Activated T-cell treated with anti-CD3 and anti-CD28 coated beads for 4 hours (primary cell): Measurements from ENCODE around the gene CLCN6.

ENCODE experiments used
- DNase-seq: peaks from one replicate; pipeline ENCODE4 v3.0.0-alpha.2; 2020

The CLCN6 gene

DNA sequence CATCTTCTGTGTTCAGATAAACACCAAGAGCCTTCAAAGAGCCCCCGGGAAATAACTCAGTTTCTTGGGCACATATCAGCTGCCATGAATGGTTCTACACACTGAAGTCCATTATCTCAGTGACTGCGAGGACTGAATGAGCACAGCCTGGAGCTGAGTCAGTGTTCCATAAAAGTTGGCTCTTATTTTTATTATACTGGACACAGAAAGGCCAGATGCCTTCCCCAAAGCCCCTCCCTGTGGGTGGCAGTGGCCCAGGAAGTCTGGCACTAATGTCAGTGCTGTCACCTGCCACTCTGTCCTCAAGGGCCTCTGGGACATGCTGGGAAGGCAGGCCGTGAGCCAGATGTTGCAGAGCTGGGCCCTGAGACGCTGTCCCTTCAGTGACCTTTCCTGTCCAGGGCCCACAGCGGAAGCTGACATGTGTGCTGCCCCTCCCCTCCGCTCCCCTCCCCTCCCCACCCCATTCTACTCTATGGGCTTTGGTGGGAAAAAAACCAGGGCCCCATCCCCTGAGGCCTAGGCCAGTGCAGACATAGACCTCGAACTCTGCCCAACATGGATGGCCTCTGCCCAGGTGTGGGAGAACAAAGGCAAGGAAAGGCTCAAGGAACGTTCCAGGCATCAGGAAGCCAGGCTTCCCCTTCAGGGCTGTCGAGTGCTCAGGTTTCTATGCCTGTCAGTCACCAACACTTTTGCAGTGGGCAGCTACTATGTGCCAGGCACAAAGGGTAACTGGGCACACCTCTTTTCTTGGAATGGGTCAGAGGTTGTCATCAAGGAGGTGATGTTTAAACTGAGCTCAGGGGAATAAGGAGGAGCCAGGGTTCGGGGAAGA is 75.1 kb downstream of the CLCN6 start:
- DNase-seq = no peak

- no peak for DNase-seq
Observed at GRCh38 chr1:11881749-11882441, 75.9 kb downstream of the CLCN6 start.

DNA sequence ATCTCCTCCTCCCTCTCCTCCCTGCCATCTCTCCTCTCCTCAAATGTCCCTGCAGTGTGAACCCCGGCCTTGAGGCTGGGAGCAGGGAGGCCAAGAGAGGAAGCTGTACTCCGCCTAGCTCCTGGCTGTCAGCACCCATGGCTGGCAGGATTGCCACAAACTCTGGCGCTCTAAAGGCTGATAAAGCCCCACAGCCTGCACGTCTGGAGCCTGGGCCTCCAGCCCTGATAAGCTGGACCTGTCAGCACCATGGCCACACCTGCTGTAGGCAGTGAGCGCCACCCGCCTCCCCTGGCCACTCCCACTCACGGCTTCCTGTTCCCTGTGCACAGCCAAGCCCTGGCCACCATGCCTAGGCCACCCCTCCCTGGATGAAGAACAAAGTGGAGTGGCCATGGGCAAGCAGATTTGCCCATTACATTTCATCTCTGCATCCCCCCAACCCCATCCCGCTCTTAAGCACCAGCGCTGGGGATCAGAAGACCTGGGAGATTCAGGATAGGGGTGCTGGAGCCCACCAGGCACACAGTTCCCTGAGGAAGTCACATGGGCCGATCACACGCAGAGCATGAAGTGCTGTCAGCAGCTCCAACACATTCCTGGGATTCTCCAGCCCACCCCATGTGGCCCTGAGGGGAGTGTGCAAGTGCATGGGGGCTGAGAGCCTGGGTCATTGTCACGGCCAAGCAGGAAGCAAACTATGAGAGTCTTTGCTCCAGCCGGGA is 77.0 kb downstream of the CLCN6 start:
- no peak for DNase-seq

DNA sequence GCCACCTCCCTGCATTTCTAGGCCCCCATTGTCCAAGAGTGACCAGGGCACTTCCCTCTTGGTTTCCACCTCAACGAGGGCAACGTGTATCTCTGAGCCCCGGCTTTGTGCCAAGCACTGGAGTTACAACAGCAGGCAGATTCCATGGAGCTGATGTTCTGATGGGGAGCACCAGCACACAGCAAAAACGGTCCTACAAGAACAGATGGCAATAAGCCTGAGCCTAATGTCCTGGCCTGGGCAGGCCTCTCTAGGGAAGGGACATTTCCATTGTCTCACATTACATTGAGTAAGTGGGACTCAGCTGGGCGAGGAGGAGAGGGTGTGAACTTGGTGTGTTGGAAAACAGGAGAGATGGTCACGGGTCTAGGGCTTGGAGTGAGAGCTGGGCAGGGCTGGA is 79.9 kb downstream of the CLCN6 start:
- no peak for DNase-seq

- no peak for DNase-seq
Observed at GRCh38 chr1:11886986-11887665, 81.1 kb downstream of the CLCN6 start.

GRCh38 chr1:11887666-11888007 is 81.6 kb downstream of the CLCN6 start:
- DNase-seq = no peak

- DNase-seq = no peak
Observed at GRCh38 chr1:11888206-11888876, 82.3 kb downstream of the CLCN6 start.

DNA sequence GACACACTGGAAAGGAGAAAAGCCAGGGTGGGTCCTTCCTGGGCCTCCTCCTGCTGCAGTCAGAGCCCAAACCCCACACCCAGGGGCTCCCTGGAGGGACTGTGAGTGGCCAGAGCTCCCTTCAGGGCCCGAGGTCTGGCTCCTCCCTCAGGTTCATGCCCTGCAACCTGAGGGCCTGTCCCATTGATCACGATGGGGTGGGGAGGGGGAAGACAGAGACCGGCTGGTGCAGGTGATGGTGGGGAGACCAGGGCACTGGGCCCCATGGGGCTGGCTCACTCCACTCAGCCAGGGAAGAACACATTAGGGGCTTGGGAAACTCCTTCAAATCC is 82.9 kb downstream of the CLCN6 start:
- DNase-seq = no peak

- DNase-seq = no peak
Observed at GRCh38 chr1:11891433-11892186, 85.6 kb downstream of the CLCN6 start.
